EL (cell line): ENCODE data around the gene TKTL2.
"Not testable (repeated sequence)": the region's sequence is repeated elsewhere in the genome, so short reads cannot be mapped to it uniquely, and the experiment has no call there.

Experiments used
- DNase-seq: peaks from one replicate; pipeline ENCODE4 v3.0.0-alpha.2; 2016

Gene TKTL2

DNA sequence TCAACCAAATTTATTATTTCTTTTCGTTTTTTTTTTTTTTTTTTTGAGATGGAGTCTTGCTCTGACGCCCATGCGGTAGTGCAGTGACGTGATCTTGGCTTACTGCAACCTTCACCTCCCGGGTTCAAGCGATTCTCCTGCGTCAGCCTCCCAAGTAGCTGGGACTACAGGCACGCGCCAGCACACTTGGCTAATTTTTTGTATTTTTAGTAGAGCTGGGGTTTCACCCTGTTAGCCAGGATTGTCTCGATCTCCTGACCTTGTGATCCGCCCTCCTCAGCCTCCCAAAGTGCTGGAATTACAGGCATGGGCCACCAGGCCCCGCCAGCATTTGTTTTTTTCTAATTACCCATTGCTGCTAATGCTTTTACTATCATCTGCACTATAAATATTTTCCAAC is 26.5 kb downstream of the TKTL2 start:
- DNase-seq = not testable (repeated sequence)

- DNase-seq = no peak
These were observed 33.5 kb downstream of the TKTL2 start for GRCh38 chr4:163440040-163440439.
